Upper lobe of left lung (tissue), 6 donors: ENCODE results near the gene XRRA1. TPM values are rescaled to one million over a fixed set of nuclear protein-coding genes. Genes with fewer than 3 reads are reported as not detected.
"Not testable (repeated sequence)": the region's sequence is repeated elsewhere in the genome, so short reads cannot be mapped to it uniquely, and the experiment has no call there.

Experiments used
- ATAC-seq, 2 donors: fragments of 200-7000 bp; cut with Tn5 transposase; one replicate each; pipeline ENCODE4 v1.9.1; 2022; ENCODE audit warnings: mild to moderate bottlenecking in 2 of 2, moderate library complexity in 2 of 2; ENCODE audit not compliant: low FRiP score in 2 of 2
- DNase-seq, 2 donors: peaks; one replicate each; pipeline ENCODE4 v3.0.0-alpha.2; 2019 to 2020
- H3K27ac ChIP-seq, 4 donors: fragments of 200-600 bp; sonication (generic); one replicate each; pipeline ENCODE4 v1.5.1; 2016 to 2019
- H3K27me3 ChIP-seq, 4 donors: fragments of 200-600 bp; sonication (generic); one replicate each; pipeline ENCODE4 v1.5.1; 2017 to 2019
- H3K36me3 ChIP-seq, 4 donors: fragments of 200-600 bp; sonication (generic); one replicate each; pipeline ENCODE4 v1.5.1; 2016 to 2019
- H3K4me1 ChIP-seq, 4 donors: fragments of 200-600 bp; sonication (generic); one replicate each; pipeline ENCODE4 v1.5.1; 2018 to 2019
- H3K4me3 ChIP-seq, 4 donors: fragments of 200-600 bp; sonication (generic); one replicate each; pipeline ENCODE4 v1.5.1; 2017 to 2019; ENCODE audit warnings: mild to moderate bottlenecking in 2 of 4, moderate library complexity in 1 of 4
- H3K9me3 ChIP-seq, 4 donors: fragments of 200-600 bp; sonication (generic); one replicate each; pipeline ENCODE4 v1.5.1; 2018 to 2019
- CTCF ChIP-seq, 6 experiments: fragments of 450-650 bp in 4 of 6; fragments of 200-600 bp in 2 of 6; sonication (generic) in 2 of 6; IDR thresholded peaks; one replicate each; pipeline ENCODE4 v1.5.1; 2016 to 2019; ENCODE audit warnings: antibody characterized with exemption in 6 of 6
- EP300 ChIP-seq, 4 donors: sonication (generic); formaldehyde crosslinking; IDR thresholded peaks; one replicate each; pipeline ENCODE4 v1.5.1; 2017; ENCODE audit warnings: antibody characterized with exemption in 4 of 4, control low read depth in 2 of 4
- POLR2A ChIP-seq, 4 donors: fragments of 450-650 bp; IDR thresholded peaks; one replicate each; pipeline ENCODE4 v1.5.1; 2016 to 2017; ENCODE audit warnings: antibody characterized with exemption in 4 of 4, mild to moderate bottlenecking in 2 of 4
- POLR2AphosphoS5 ChIP-seq, 2 donors: sonication (generic); formaldehyde crosslinking; IDR thresholded peaks; one replicate each; pipeline ENCODE4 v1.5.1; 2017; ENCODE audit warnings: antibody characterized with exemption in 2 of 2
- WGBS, 2 donors: methylation state at CpG; one replicate each; pipeline ENCODE4 v1.1.5; 2017 to 2018; 5-methylcytosine and 5-hydroxymethylcytosine counted together
- total RNA-seq, 6 donors: library from RNA; depleted of rRNA in 4 of 6; stranded (reverse); fragments of >200 nt in 4 of 6; gene quantifications; one replicate each; pipeline versions ENCODE4 v1.1.0 to v1.2.1, GENCODE V29; 2016 to 2021
- donor health status: DM: no; HTN: no; CAD: no; lungs with moderate emphysema.
- donor health status: DM: no; HTN: yes; CAD: no; lungs with severe emphysema.

XRRA1 gene
- total RNA-seq, 6 donors from 2014 or later: 9.4 to 25.1 (median 16.7) TPM

GRCh38 chr11:74896311-74896710 lies 52.6 kb downstream of the XRRA1 start:
- ATAC-seq (no peak), DNase-seq (no peak)
- Histone ChIP-seq H3K27ac (no peak overlapping the region), H3K4me1 (no peaks in the 10 kb centered on the region), H3K4me3 (no peak overlapping the region), H3K9me3 (peaks cover 5 to 28% (median 6%) of the 10 kb centered on the region in 4 donors), H3K36me3 (no peaks in the 10 kb centered on the region), H3K27me3 (no peaks in the 10 kb centered on the region)
- 85 to 87% methylated on average over 5 of the region's 5 CpGs for WGBS, 2 donors
- no peak for TF ChIP-seq EP300 (IDR thresholded peaks at IDR 0.05)

GRCh38 chr11:74895340-74896116 lies 53.4 kb downstream of the XRRA1 start:
- ATAC-seq (no peak), DNase-seq (no peak)
- Histone ChIP-seq H3K27ac (no peak overlapping the region), H3K36me3 (no peaks in the 10 kb centered on the region), H3K4me1 (no peaks in the 10 kb centered on the region), H3K9me3 (peaks cover 0 to 20% (median under 1%) of the 10 kb centered on the region in 4 donors), H3K27me3 (no peaks in the 10 kb centered on the region), H3K4me3 (no peak overlapping the region)
- 69 to 79% methylated on average over 3 of the region's 3 CpGs for WGBS, 2 donors
- TF ChIP-seq CTCF (IDR thresholded peaks at IDR 0.05): no peak
- TF ChIP-seq POLR2A (IDR thresholded peaks at IDR 0.05): no peak
- no peak for TF ChIP-seq EP300 (IDR thresholded peaks at IDR 0.05)
- TF ChIP-seq POLR2AphosphoS5 (IDR thresholded peaks at IDR 0.05): no peak

GRCh38 chr11:74893015-74893414 lies 55.9 kb downstream of the XRRA1 start:
- H3K27ac ChIP-seq, H3K27me3 ChIP-seq, H3K36me3 ChIP-seq, DNase-seq, H3K4me3 ChIP-seq, ATAC-seq, H3K4me1 ChIP-seq, H3K9me3 ChIP-seq: not testable (repeated sequence)

- ATAC-seq: no peak
- H3K27me3 ChIP-seq: no peaks in the 10 kb centered on the region
- H3K4me1 ChIP-seq: no peaks in the 10 kb centered on the region
- no peak overlapping the region for H3K27ac ChIP-seq
- DNase-seq: no peak
- peak in 4 of 6 experiments; percentile 14 to 40 (median 29) for TF ChIP-seq CTCF (IDR thresholded peaks at IDR 0.05)
- no peak for TF ChIP-seq POLR2AphosphoS5 (IDR thresholded peaks at IDR 0.05)
- no peak overlapping the region for H3K4me3 ChIP-seq
- H3K9me3 ChIP-seq: peaks cover 8 to 21% (median 10%) of the 10 kb centered on the region in 4 donors
- 34 to 66% methylated on average over 1 of the region's 1 CpG for WGBS, 2 donors
- peaks cover 0 to 35% (median 9%) of the 10 kb centered on the region in 4 donors for H3K36me3 ChIP-seq
These were observed 71.8 kb downstream of the XRRA1 start for GRCh38 chr11:74877132-74877531.

GRCh38 chr11:74871037-74871436 lies 77.9 kb downstream of the XRRA1 start:
- H3K9me3 ChIP-seq: peaks cover 55 to 74% (median 62%) of the 10 kb centered on the region in 4 donors
- TF ChIP-seq POLR2A (IDR thresholded peaks at IDR 0.05): no peak
- ATAC-seq (no peak), DNase-seq (no peak)
- no peak overlapping the region for H3K27ac ChIP-seq
- no peaks in the 10 kb centered on the region for H3K4me1 ChIP-seq
- H3K27me3 ChIP-seq: no peaks in the 10 kb centered on the region
- peaks cover 0 to 49% (median 22%) of the 10 kb centered on the region in 4 donors for H3K36me3 ChIP-seq
- 92 to 100% methylated on average over 2 of the region's 2 CpGs for WGBS, 2 donors
- H3K4me3 ChIP-seq: no peak overlapping the region

GRCh38 chr11:74870485-74870884 lies 78.4 kb downstream of the XRRA1 start:
- Histone ChIP-seq H3K4me3 (no peak overlapping the region), H3K36me3 (peaks cover 0 to 49% (median 19%) of the 10 kb centered on the region in 4 donors)
- 94 to 100% methylated on average over 1 of the region's 1 CpG for WGBS, 2 donors

More at GRCh38 chr11:74870485-74870884, 78.4 kb downstream of the XRRA1 start:
- no peaks in the 10 kb centered on the region for H3K27me3 ChIP-seq
- H3K9me3 ChIP-seq: peaks cover 55 to 79% (median 67%) of the 10 kb centered on the region in 4 donors
- no peaks in the 10 kb centered on the region for H3K4me1 ChIP-seq
- no peak for DNase-seq
- H3K27ac ChIP-seq: no peak overlapping the region
- ATAC-seq: no peak
- no peak for TF ChIP-seq POLR2AphosphoS5 (IDR thresholded peaks at IDR 0.05)
- TF ChIP-seq CTCF (IDR thresholded peaks at IDR 0.05): peak in 3 of 6 experiments; percentile 11 to 36 (median 35)
- no peak for TF ChIP-seq POLR2A (IDR thresholded peaks at IDR 0.05)
- no peak for TF ChIP-seq EP300 (IDR thresholded peaks at IDR 0.05)
